NCI-H187 (cell line): ENCODE measurements around the gene EHMT1.

Experiments used
- DNase-seq, 2 experiments: peaks; one replicate each; lab custom pipeline; 2025; lab: John Stamatoyannopoulos, UW

Gene EHMT1

GRCh38 chr9:137672907-137673791 lies 54.3 kb downstream of the EHMT1 start:
- peak in 1 of 2 experiments; percentile 17 for DNase-seq

GRCh38 chr9:137673886-137674285 lies 55.1 kb downstream of the EHMT1 start:
- DNase-seq = no peak

GRCh38 chr9:137674307-137674975 lies 55.6 kb downstream of the EHMT1 start:
- no peak for DNase-seq

- DNase-seq = no peak
These were observed 56.1 kb downstream of the EHMT1 start for GRCh38 chr9:137674976-137675320.

GRCh38 chr9:137676998-137677397 lies 58.2 kb downstream of the EHMT1 start:
- no peak for DNase-seq

- DNase-seq = no peak
These were observed 59.4 kb downstream of the EHMT1 start for GRCh38 chr9:137678202-137678601.

- no peak for DNase-seq
These were observed 60.4 kb downstream of the EHMT1 start for GRCh38 chr9:137679249-137679648.

GRCh38 chr9:137679695-137680305 lies 61.0 kb downstream of the EHMT1 start:
- DNase-seq = no peak

GRCh38 chr9:137680444-137681358 lies 61.9 kb downstream of the EHMT1 start:
- DNase-seq = no peak

GRCh38 chr9:137682428-137683105 lies 63.8 kb downstream of the EHMT1 start:
- DNase-seq = peak; percentile 22 to 38

- no peak for DNase-seq
These were observed 64.6 kb downstream of the EHMT1 start for GRCh38 chr9:137683262-137683864.

GRCh38 chr9:137685035-137685740 lies 66.4 kb downstream of the EHMT1 start:
- no peak for DNase-seq

GRCh38 chr9:137685741-137686420 lies 67.1 kb downstream of the EHMT1 start:
- no peak for DNase-seq

GRCh38 chr9:137688261-137688660 lies 69.5 kb downstream of the EHMT1 start:
- DNase-seq = no peak

- no peak for DNase-seq
These were observed 69.9 kb downstream of the EHMT1 start for GRCh38 chr9:137688725-137689124.

- DNase-seq = no peak
These were observed 71.1 kb downstream of the EHMT1 start for GRCh38 chr9:137689745-137690529.

- DNase-seq = no peak
These were observed 72.3 kb downstream of the EHMT1 start for GRCh38 chr9:137690930-137691645.
